Aorta (tissue), 5 donors: ENCODE data around the gene OR6C70. TPM values are rescaled to one million over a fixed set of nuclear protein-coding genes. Genes with fewer than 3 reads are reported as not detected.
"Not testable (repeated sequence)": the region's sequence is repeated elsewhere in the genome, so short reads cannot be mapped to it uniquely, and the experiment has no call there.

ENCODE experiments used
- ATAC-seq: fragments of 200-7000 bp; cut with Tn5 transposase; one replicate; pipeline ENCODE4 v1.9.1; 2022; ENCODE audit warnings: moderate library complexity; ENCODE audit not compliant: low FRiP score
- DNase-seq, 2 donors: peaks; one replicate each; pipeline ENCODE4 v3.0.0-alpha.2; 2020
- H3K27ac ChIP-seq, 2 donors: one replicate each; pipeline ENCODE4 v1.5.1; 2013; ENCODE audit warnings: low read length in 2 of 2, mild to moderate bottlenecking in 2 of 2, moderate library complexity in 2 of 2, control low read depth in 1 of 2, inconsistent platforms in 1 of 2, low read depth in 1 of 2
- H3K27me3 ChIP-seq, 2 donors: one replicate each; pipeline ENCODE4 v1.6.1; 2013; ENCODE audit warnings: control low read depth in 1 of 2, low read length in 1 of 2, mild to moderate bottlenecking in 1 of 2, moderate library complexity in 1 of 2; ENCODE audit not compliant: insufficient read depth in 2 of 2, control insufficient read depth in 1 of 2
- H3K36me3 ChIP-seq, 2 donors: one replicate each; pipeline ENCODE4 v1.6.1; 2013; ENCODE audit warnings: control low read depth in 1 of 2, low read length in 1 of 2, mild to moderate bottlenecking in 1 of 2; ENCODE audit not compliant: insufficient read depth in 2 of 2, control insufficient read depth in 1 of 2
- H3K4me1 ChIP-seq, 2 donors: one replicate each; pipeline ENCODE4 v1.6.1; 2013; ENCODE audit warnings: low read length in 2 of 2, control low read depth in 1 of 2, mild to moderate bottlenecking in 1 of 2, moderate library complexity in 1 of 2; ENCODE audit not compliant: insufficient read depth in 2 of 2, control insufficient read depth in 1 of 2
- H3K4me3 ChIP-seq, 2 donors: one replicate each; pipeline ENCODE4 v1.5.1; 2013; ENCODE audit warnings: low read length in 2 of 2, control low read depth in 1 of 2, mild to moderate bottlenecking in 1 of 2
- H3K9me3 ChIP-seq: one replicate; pipeline ENCODE4 v1.6.1; 2013; ENCODE audit warnings: mild to moderate bottlenecking, low read length; ENCODE audit not compliant: control insufficient read depth
- WGBS, 2 donors: extraction: QIAGEN DNeasy Blood & Tissue Kit; methylation state at CpG; one replicate each; pipeline ENCODE4 v1.1.7; 2013; 5-methylcytosine and 5-hydroxymethylcytosine counted together
- intact Hi-C, 2 donors: fragments of 100-400 bp; cut with DNase I; formaldehyde crosslinking; loops; one replicate each; pipeline versions ENCODE4 v1.14.2 to v1.15.0; 2022
- polyA plus RNA-seq, 2 donors: library from polyadenylated mRNA; stranded (reverse); fragments of 200-250 nt; gene quantifications; one replicate each; pipeline ENCODE4 v1.2.3, GENCODE V29; 2013
- total RNA-seq, 2 donors: library from RNA; stranded (reverse); fragmentation: NEBNext Ultra II Directional; extraction: Animal tissue kit (Norgen Biotek cat#: 25700); gene quantifications; one replicate each; pipeline ENCODE4 v1.2.1, GENCODE V29; 2021
- donor health status: healthy with polysubstance abuse.
- donor health status: Bipolar disorder and iron deficiency.
- donor health status: DM: no; HTN: no; CAD: no.
- donor health status: DM: no; HTN: no; CAD: no.
- donor health status: DM: yes; HTN: yes; CAD: no.

OR6C70 gene
- total and polyA plus RNA-seq, 4 donors, result not detected

DNA sequence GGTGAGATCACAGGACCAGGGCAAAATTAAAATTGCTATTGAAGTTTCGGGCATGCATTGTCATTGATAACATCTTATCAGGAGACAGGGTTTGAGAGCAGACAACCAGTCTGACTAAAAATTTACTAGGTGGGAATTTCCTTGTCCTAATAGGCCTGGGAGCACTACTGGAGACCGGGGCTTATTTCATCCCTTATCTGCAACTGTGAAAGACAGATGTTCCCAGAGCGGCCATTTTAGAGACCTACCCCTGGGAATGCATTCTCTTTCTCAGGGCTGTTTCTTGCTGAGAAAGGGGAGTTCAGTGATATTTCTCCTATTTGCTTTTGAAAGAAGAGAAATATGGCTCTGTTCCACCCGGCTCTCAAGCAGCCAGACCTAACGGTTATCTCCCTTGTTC is 28.7 kb downstream of the OR6C70 start:
- ATAC-seq, intact Hi-C loops: not testable (repeated sequence)
- WGBS, 2 donors, result 69 to 78% methylated on average over 5 of the region's 5 CpGs

DNA sequence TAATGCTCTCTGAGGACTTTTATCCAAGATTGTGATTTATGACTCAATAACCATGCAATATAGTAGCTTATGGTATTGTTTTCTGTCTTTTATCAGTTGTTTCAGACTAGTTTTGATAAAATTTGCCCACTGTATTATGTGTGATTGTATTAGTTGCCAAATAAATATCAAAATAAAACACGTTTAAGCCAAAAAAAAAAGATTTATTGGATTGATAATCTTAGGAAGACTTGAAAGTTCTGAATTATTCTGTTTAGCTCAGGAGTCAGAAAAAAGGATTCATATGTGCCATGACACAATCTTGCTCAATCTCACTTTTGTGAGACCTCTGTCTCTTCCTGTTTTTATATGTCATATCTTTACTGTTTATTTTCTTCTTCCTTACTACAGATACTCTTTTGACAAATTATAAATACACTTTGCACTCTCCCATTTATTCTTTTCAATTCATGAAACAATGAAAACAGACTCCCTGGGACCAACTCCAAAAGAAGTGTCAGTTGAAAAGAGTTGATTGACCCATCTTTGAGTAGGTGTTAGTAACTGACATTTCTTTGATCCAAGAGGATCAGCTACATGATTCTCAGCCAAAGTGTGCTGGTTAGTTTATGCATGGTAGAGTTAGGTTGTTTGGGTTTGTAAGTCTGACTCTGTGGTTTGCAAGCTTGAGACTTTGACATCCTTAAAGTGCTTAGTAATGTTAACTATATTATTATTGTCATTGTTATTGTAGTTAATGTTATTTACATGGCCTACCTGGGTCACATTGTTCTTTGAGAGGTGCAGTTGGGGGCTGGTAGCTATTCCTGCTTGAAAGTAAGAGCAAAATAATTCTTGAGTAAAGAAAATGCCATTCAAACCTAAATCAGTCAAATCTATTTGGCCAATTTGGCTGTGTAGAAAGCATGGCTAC is 41.4 kb downstream of the OR6C70 start:
- ATAC-seq, result no peak
- intact Hi-C loops, result no loop called here
- Histone ChIP-seq H3K9me3 (no peaks in the 10 kb centered on the region), H3K4me1 (no peaks in the 10 kb centered on the region), H3K36me3 (no peaks in the 10 kb centered on the region), H3K27ac (no peak overlapping the region), H3K4me3 (no peak overlapping the region), H3K27me3 (no peaks in the 10 kb centered on the region)
- DNase-seq, result no peak
- 12 to 24% methylated on average over 1 of the region's 1 CpG for WGBS, 2 donors

More for the DNA sequence above, 28.7 kb downstream of the OR6C70 start:
- H3K36me3 ChIP-seq, H3K4me1 ChIP-seq, DNase-seq, H3K27me3 ChIP-seq, H3K4me3 ChIP-seq, H3K27ac ChIP-seq, H3K9me3 ChIP-seq: not testable (repeated sequence)

DNA sequence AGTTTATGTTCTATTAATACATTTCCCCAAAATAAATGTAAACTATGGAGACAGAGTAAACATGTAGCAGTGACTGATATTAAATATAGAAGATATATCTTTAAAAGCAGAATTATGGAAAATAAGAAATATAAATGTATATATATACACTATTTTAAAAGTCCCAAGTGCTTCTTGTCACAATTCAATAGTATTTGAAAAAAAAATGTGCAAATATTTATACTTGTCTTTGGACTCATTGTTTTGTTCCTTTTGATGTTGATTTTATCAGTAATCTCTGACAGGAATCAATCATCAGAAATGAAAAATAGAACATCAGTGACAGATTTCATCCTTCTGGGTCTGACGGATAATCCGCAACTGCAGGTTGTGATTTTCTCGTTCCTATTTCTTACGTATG is 44.0 kb downstream of the OR6C70 start, which contains the start of gene OR6C76:
TSS of gene OR6C76 (plus strand) at position 301 of the 400 bp plus-strand sequence. CDS start at position 301, 0 bp downstream.
- Histone ChIP-seq H3K27me3 (no peaks in the 10 kb centered on the region), H3K36me3 (no peaks in the 10 kb centered on the region), H3K4me1 (no peaks in the 10 kb centered on the region), H3K9me3 (no peaks in the 10 kb centered on the region), H3K4me3 (no peak within 1 kb of the TSS), H3K27ac (no peak within 1 kb of the TSS)
- WGBS, 2 donors, result 83 to 86% methylated on average over 4 of the region's 4 CpGs
- ATAC-seq, result no peak
- DNase-seq, result no peak
- intact Hi-C loops, result no loop called here

DNA sequence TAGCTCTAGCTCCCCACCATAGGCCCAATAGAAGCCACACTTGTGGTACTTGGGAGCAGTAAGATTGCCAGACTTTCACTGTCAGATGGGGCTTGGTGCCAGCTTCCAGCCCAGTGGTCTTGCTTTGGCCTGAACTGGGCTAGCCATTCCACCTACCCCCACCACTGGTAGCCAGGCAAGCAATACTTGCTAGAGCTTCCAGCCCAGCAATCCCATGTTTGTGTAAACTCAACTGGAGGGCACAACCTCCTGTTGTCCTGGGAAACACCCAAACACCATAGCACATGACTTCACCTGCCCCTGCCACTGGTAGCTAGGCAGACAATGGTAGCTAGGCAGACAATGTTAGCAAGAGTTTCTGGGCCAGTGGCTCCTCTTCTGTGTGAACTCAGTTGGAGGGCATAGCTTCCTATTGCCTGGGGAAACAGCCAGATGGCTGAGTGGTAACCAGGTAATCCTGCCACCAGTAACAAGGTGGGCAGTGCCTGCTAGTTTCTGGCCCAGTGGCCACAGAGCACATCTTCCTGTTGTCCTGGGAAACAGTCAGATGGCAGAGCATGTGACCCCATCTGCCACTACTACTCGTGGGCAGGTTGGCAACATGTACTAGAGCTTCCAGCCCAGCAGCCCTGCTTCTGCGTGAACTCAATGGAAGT is 49.5 kb downstream of the OR6C70 start:
- Histone ChIP-seq H3K27me3 (no peaks in the 10 kb centered on the region), H3K4me3 (no peak overlapping the region), H3K4me1 (no peaks in the 10 kb centered on the region), H3K9me3 (peaks cover 3% of the 10 kb centered on the region), H3K36me3 (no peaks in the 10 kb centered on the region), H3K27ac (no peak overlapping the region)
- whole genome bisulfite sequencing, 2 donors, result 78 to 81% methylated on average over 2 of the region's 2 CpGs
- ATAC-seq, result no peak
- intact Hi-C loops, result no loop called here
- no peak for DNase-seq

Other genes with a start within 250 kb of the OR6C70 start
- not detected for gene OR10A7, start 249.1 kb downstream of the OR6C70 start, total RNA-seq
- not detected for gene OR10A7, start 249.1 kb downstream of the OR6C70 start, polyA plus RNA-seq
- not detected for gene OR6C74, start 225.5 kb downstream of the OR6C70 start, total RNA-seq
- not detected for gene OR6C74, start 225.5 kb downstream of the OR6C70 start, polyA plus RNA-seq
- not detected for gene OR6C6, start 173.6 kb downstream of the OR6C70 start, total RNA-seq
- not detected for gene OR6C6, start 173.6 kb downstream of the OR6C70 start, polyA plus RNA-seq
- gene OR6C1, start 155.8 kb downstream of the OR6C70 start, total RNA-seq, result not detected
- gene OR6C1, start 155.8 kb downstream of the OR6C70 start, polyA plus RNA-seq, result not detected
- gene OR6C3, start 139.4 kb downstream of the OR6C70 start, total RNA-seq, result not detected
- not detected for gene OR6C3, start 139.4 kb downstream of the OR6C70 start, polyA plus RNA-seq
- not detected for gene OR6C75, start 107.2 kb downstream of the OR6C70 start, total RNA-seq
- not detected for gene OR6C75, start 107.2 kb downstream of the OR6C70 start, polyA plus RNA-seq
- not detected for gene OR6C65, start 69.6 kb downstream of the OR6C70 start, total RNA-seq
- not detected for gene OR6C65, start 69.6 kb downstream of the OR6C70 start, polyA plus RNA-seq
- gene OR6C76, start 43.9 kb downstream of the OR6C70 start, total RNA-seq, result not detected
- not detected for gene OR6C76, start 43.9 kb downstream of the OR6C70 start, polyA plus RNA-seq
- gene OR6C2, start 26.1 kb downstream of the OR6C70 start, total RNA-seq, result not detected
- not detected for gene OR6C2, start 26.1 kb downstream of the OR6C70 start, polyA plus RNA-seq
- not detected for gene OR6C68, start 22.2 kb upstream of the OR6C70 start, total RNA-seq
- gene OR6C68, start 22.2 kb upstream of the OR6C70 start, polyA plus RNA-seq, result not detected
- gene OR6C4, start 79.5 kb upstream of the OR6C70 start, total RNA-seq, result not detected
- gene OR6C4, start 79.5 kb upstream of the OR6C70 start, polyA plus RNA-seq, result not detected
- gene OR2AP1, start 102.3 kb upstream of the OR6C70 start, total RNA-seq, result not detected
- gene OR2AP1, start 102.3 kb upstream of the OR6C70 start, polyA plus RNA-seq, result not detected
- gene OR10P1, start 166.8 kb upstream of the OR6C70 start, total RNA-seq, result not detected
- not detected for gene OR10P1, start 166.8 kb upstream of the OR6C70 start, polyA plus RNA-seq
- 100 to 1,000 TPM; 463 to 747 TPM for gene ITGA7, start 237.8 kb upstream of the OR6C70 start, total RNA-seq
- 100 to 1,000 TPM in 1 of 2 donors, 10 to 100 TPM in 1; 76.1 to 633 TPM for gene ITGA7, start 237.8 kb upstream of the OR6C70 start, polyA plus RNA-seq
- gene BLOC1S1, start 245.9 kb upstream of the OR6C70 start, total RNA-seq, result 100 to 1,000 TPM in 1 of 2 donors, 10 to 100 TPM in 1; 87.3 to 115 TPM
- 100 to 1,000 TPM; 248 to 351 TPM for gene BLOC1S1, start 245.9 kb upstream of the OR6C70 start, polyA plus RNA-seq